Measurements from ENCODE around the gene TTC7B. TPM values are rescaled to one million over a fixed set of nuclear protein-coding genes. Genes with fewer than 3 reads are reported as not detected.

The TTC7B gene
- total and polyA plus RNA-seq, 2 donors (not counting 1 experiment from before 2014, with no cell fraction given), result 18.8 to 37.5 TPM

- H3K27ac ChIP-seq (ENCODE audit: insufficient read depth, low read length), result no peak overlapping the region
- no peaks in the 10 kb centered on the region for H3K79me2 ChIP-seq (ENCODE audit: control insufficient read depth, insufficient read depth, low read length)
- H3K36me3 ChIP-seq (ENCODE audit: control insufficient read depth, insufficient read depth, low read length), result no peaks in the 10 kb centered on the region
- H3K27me3 ChIP-seq (ENCODE audit: control insufficient read depth, insufficient read depth, low read length), result no peaks in the 10 kb centered on the region
- H3K9ac ChIP-seq (ENCODE audit: insufficient read depth, low read length), result no peak overlapping the region
- peak in 1 of 2 donors; percentile 45 for DNase-seq (ENCODE audit: low read depth in 2 of 2)
- H3K4me1 ChIP-seq (ENCODE audit: control insufficient read depth, extremely low read depth, insufficient read depth, low read length), result no peaks in the 10 kb centered on the region
- no peak overlapping the region for H3K4me3 ChIP-seq (replicated peaks in 1 of 4; ENCODE audit: control extremely low read depth in 1 of 4, insufficient read depth in 1 of 4, low read depth in 3 of 4, low read length in 4 of 4)
- H4K20me1 ChIP-seq (ENCODE audit: control insufficient read depth, extremely low read depth, insufficient read depth, low read length), result no peaks in the 10 kb centered on the region
- H3K9me3 ChIP-seq (ENCODE audit: control insufficient read depth, insufficient read depth, low read depth, low read length), result no peaks in the 10 kb centered on the region
- no peak for TF ChIP-seq EZH2 (IDR thresholded peaks at IDR 0.05; ENCODE audit: low read length, missing control alignments)
- no peak for TF ChIP-seq CTCF (conservative IDR thresholded peaks at IDR 0.05 in 1 of 2, IDR thresholded peaks at IDR 0.05 in 1 of 2; ENCODE audit: low read depth in 1 of 2, low read length in 2 of 2)
- no peak overlapping the region for H3K4me2 ChIP-seq (ENCODE audit: extremely low read depth, insufficient read depth, low read length)
- no peak overlapping the region for H2AFZ ChIP-seq (ENCODE audit: low read length)
Measured at GRCh38 chr14:90632871-90633270, 183.4 kb downstream of the TTC7B start.

- H3K36me3 ChIP-seq (ENCODE audit: control insufficient read depth, insufficient read depth, low read length), result no peaks in the 10 kb centered on the region
- no peaks in the 10 kb centered on the region for H3K4me1 ChIP-seq (ENCODE audit: control insufficient read depth, extremely low read depth, insufficient read depth, low read length)
- TF ChIP-seq CTCF (conservative IDR thresholded peaks at IDR 0.05 in 1 of 2, IDR thresholded peaks at IDR 0.05 in 1 of 2; ENCODE audit: low read depth in 1 of 2, low read length in 2 of 2) (no peak), EZH2 (IDR thresholded peaks at IDR 0.05; ENCODE audit: low read length, missing control alignments) (no peak)
- H3K4me3 ChIP-seq (replicated peaks in 1 of 4; ENCODE audit: control extremely low read depth in 1 of 4, insufficient read depth in 1 of 4, low read depth in 3 of 4, low read length in 4 of 4), result no peak overlapping the region
- no peaks in the 10 kb centered on the region for H3K79me2 ChIP-seq (ENCODE audit: control insufficient read depth, insufficient read depth, low read length)
- H3K4me2 ChIP-seq (ENCODE audit: extremely low read depth, insufficient read depth, low read length), result no peak overlapping the region
- H4K20me1 ChIP-seq (ENCODE audit: control insufficient read depth, extremely low read depth, insufficient read depth, low read length), result no peaks in the 10 kb centered on the region
- H3K9me3 ChIP-seq (ENCODE audit: control insufficient read depth, insufficient read depth, low read depth, low read length), result no peaks in the 10 kb centered on the region
- peak in 1 of 2 donors; percentile 68 for DNase-seq (ENCODE audit: low read depth in 2 of 2)
- H3K9ac ChIP-seq (ENCODE audit: insufficient read depth, low read length), result no peak overlapping the region
- no peaks in the 10 kb centered on the region for H3K27me3 ChIP-seq (ENCODE audit: control insufficient read depth, insufficient read depth, low read length)
- no peak overlapping the region for H3K27ac ChIP-seq (ENCODE audit: insufficient read depth, low read length)
- H2AFZ ChIP-seq (ENCODE audit: low read length), result no peak overlapping the region
Measured at GRCh38 chr14:90632451-90632850, 183.8 kb downstream of the TTC7B start.

GRCh38 chr14:90630171-90630806 lies 185.9 kb downstream of the TTC7B start:
- H3K4me2 ChIP-seq (ENCODE audit: extremely low read depth, insufficient read depth, low read length), result no peak overlapping the region
- H3K9me3 ChIP-seq (ENCODE audit: control insufficient read depth, insufficient read depth, low read depth, low read length), result no peaks in the 10 kb centered on the region
- no peak overlapping the region for H3K9ac ChIP-seq (ENCODE audit: insufficient read depth, low read length)
- no peaks in the 10 kb centered on the region for H4K20me1 ChIP-seq (ENCODE audit: control insufficient read depth, extremely low read depth, insufficient read depth, low read length)
- H2AFZ ChIP-seq (ENCODE audit: low read length), result no peak overlapping the region
- TF ChIP-seq CTCF (conservative IDR thresholded peaks at IDR 0.05 in 1 of 2, IDR thresholded peaks at IDR 0.05 in 1 of 2; ENCODE audit: low read depth in 1 of 2, low read length in 2 of 2), result no peak
- TF ChIP-seq EZH2 (IDR thresholded peaks at IDR 0.05; ENCODE audit: low read length, missing control alignments), result no peak
- H3K79me2 ChIP-seq (ENCODE audit: control insufficient read depth, insufficient read depth, low read length), result no peaks in the 10 kb centered on the region
- no peaks in the 10 kb centered on the region for H3K36me3 ChIP-seq (ENCODE audit: control insufficient read depth, insufficient read depth, low read length)
- no peak overlapping the region for H3K4me3 ChIP-seq (replicated peaks in 1 of 4; ENCODE audit: control extremely low read depth in 1 of 4, insufficient read depth in 1 of 4, low read depth in 3 of 4, low read length in 4 of 4)
- peaks cover 2% of the 10 kb centered on the region for H3K4me1 ChIP-seq (ENCODE audit: control insufficient read depth, extremely low read depth, insufficient read depth, low read length)
- no peak for DNase-seq (ENCODE audit: low read depth in 2 of 2)
- H3K27ac ChIP-seq (ENCODE audit: insufficient read depth, low read length), result no peak overlapping the region
- H3K27me3 ChIP-seq (ENCODE audit: control insufficient read depth, insufficient read depth, low read length), result no peaks in the 10 kb centered on the region

Measured in fibroblast of lung (primary cell).